Mammary epithelial cell (primary cell): ENCODE measurements around the gene COL23A1.

Source experiments
- CTCF ChIP-seq, 2 donors: IDR thresholded peaks in 1 of 2; conservative IDR thresholded peaks in 1 of 2; 2 replicates each; pipeline ENCODE4 v1.5.1; 2011 to 2012; ENCODE audit warnings: inconsistent platforms in 2 of 2, low read length in 2 of 2, mild to moderate bottlenecking in 2 of 2, control low read depth in 1 of 2, low read depth in 1 of 2; ENCODE audit not compliant: insufficient read depth in 1 of 2; ENCODE audit errors: extremely low read depth in 1 of 2
- EZH2 ChIP-seq: IDR thresholded peaks from 2 replicates; pipeline ENCODE4 v1.6.1; 2012; ENCODE audit warnings: low read length, inconsistent platforms, borderline replicate concordance

- TF ChIP-seq CTCF (conservative IDR thresholded peaks at IDR 0.05 in 1 of 2, IDR thresholded peaks at IDR 0.05 in 1 of 2; ENCODE audit: extremely low read depth in 1 of 2, insufficient read depth in 1 of 2, low read depth in 1 of 2, low read length in 2 of 2) (no peak), EZH2 (no peak)
Measured at GRCh38 chr5:178595750-178596149, 5.6 kb upstream of the COL23A1 start.
